GM21717 (cell line): ENCODE results near the gene LTF.
"Not testable (repeated sequence)": the region's sequence is repeated elsewhere in the genome, so short reads cannot be mapped to it uniquely, and the experiment has no call there.

Experiments used
- ATAC-seq: cut with Tn5 transposase; IDR thresholded peaks from one replicate; pipeline ENCODE4 v1.9.1; 2021; ENCODE audit warnings: mild to moderate bottlenecking, moderate library complexity; ENCODE audit not compliant: unreplicated experiment

The LTF gene

GRCh38 chr3:46447228-46447985 is 17.3 kb downstream of the LTF start:
- no peak for ATAC-seq

GRCh38 chr3:46442576-46443530 is 21.9 kb downstream of the LTF start:
- no peak for ATAC-seq

GRCh38 chr3:46440531-46441294 is 24.0 kb downstream of the LTF start:
- no peak for ATAC-seq

- ATAC-seq: no peak
These were observed 25.9 kb downstream of the LTF start for GRCh38 chr3:46438831-46439230.

- ATAC-seq: no peak
These were observed 29.5 kb downstream of the LTF start for GRCh38 chr3:46435081-46435726.

GRCh38 chr3:46433841-46434240 is 30.9 kb downstream of the LTF start:
- no peak for ATAC-seq

GRCh38 chr3:46433118-46433517 is 31.6 kb downstream of the LTF start:
- not testable (repeated sequence) for ATAC-seq

GRCh38 chr3:46431905-46432304 is 32.8 kb downstream of the LTF start:
- ATAC-seq: not testable (repeated sequence)

GRCh38 chr3:46430879-46431278 is 33.8 kb downstream of the LTF start:
- not testable (repeated sequence) for ATAC-seq

GRCh38 chr3:46429671-46430070 is 35.0 kb downstream of the LTF start:
- ATAC-seq: no peak

- ATAC-seq: no peak
These were observed 35.5 kb downstream of the LTF start for GRCh38 chr3:46429250-46429649.

- ATAC-seq: no peak
These were observed 36.5 kb downstream of the LTF start for GRCh38 chr3:46427916-46428833.

- not testable (repeated sequence) for ATAC-seq
These were observed 37.3 kb downstream of the LTF start for GRCh38 chr3:46427404-46427803.

- not testable (repeated sequence) for ATAC-seq
These were observed 38.2 kb downstream of the LTF start for GRCh38 chr3:46426476-46426875.

GRCh38 chr3:46423588-46423987 is 41.1 kb downstream of the LTF start:
- no peak for ATAC-seq

- ATAC-seq: no peak
These were observed 42.1 kb downstream of the LTF start for GRCh38 chr3:46422617-46423016.

GRCh38 chr3:46420931-46421330 is 43.8 kb downstream of the LTF start:
- ATAC-seq: no peak

GRCh38 chr3:46419816-46420215 is 44.9 kb downstream of the LTF start:
- no peak for ATAC-seq

- ATAC-seq: no peak
These were observed 46.7 kb downstream of the LTF start for GRCh38 chr3:46417841-46418611.
